GDM1 (cell line): ENCODE results near the gene GABRQ.
"Not testable (repeated sequence)": the region's sequence is repeated elsewhere in the genome, so short reads cannot be mapped to it uniquely, and the experiment has no call there.

Experiments
- DNase-seq: peaks from one replicate; lab custom pipeline; 2025; lab: John Stamatoyannopoulos, UW

GABRQ gene

GRCh38 chrX:152658302-152658701 is 20.6 kb downstream of the GABRQ start:
- DNase-seq = no peak

GRCh38 chrX:152663086-152663485 is 25.4 kb downstream of the GABRQ start:
- DNase-seq = no peak

GRCh38 chrX:152674135-152674534 is 36.4 kb downstream of the GABRQ start:
- no peak for DNase-seq

GRCh38 chrX:152674652-152675051 is 37.0 kb downstream of the GABRQ start:
- not testable (repeated sequence) for DNase-seq

GRCh38 chrX:152681012-152681411 is 43.3 kb downstream of the GABRQ start:
- DNase-seq = not testable (repeated sequence)

- DNase-seq = not testable (repeated sequence)
These were observed 60.5 kb downstream of the GABRQ start, which contains the start of gene MAGEA3 for GRCh38 chrX:152697952-152698931. MAGEA3 (plus strand) TSS chrX:152698794; CDS start chrX:152700833, 2,039 bp downstream.

GRCh38 chrX:152700390-152700789 is 62.7 kb downstream of the GABRQ start:
- not testable (repeated sequence) for DNase-seq

- not testable (repeated sequence) for DNase-seq
These were observed 68.8 kb downstream of the GABRQ start for GRCh38 chrX:152706500-152706899.
